Subcutaneous adipose tissue (tissue), 4 donors: ENCODE data around the gene LRRC45. TPM values are rescaled to one million over a fixed set of nuclear protein-coding genes. Genes with fewer than 3 reads are reported as not detected.

Experiments used
- total RNA-seq, 4 donors: library from RNA; depleted of rRNA; stranded (reverse); fragments of >200 nt; gene quantifications; one replicate each; pipeline ENCODE4 v1.1.0, GENCODE V29; 2016
- TF ChIP-seq, protein P1 (sequence below): fragments of 450-650 bp; IDR thresholded peaks from one replicate; pipeline ENCODE4 v1.5.1; 2016; ENCODE audit warnings: low read depth, mild to moderate bottlenecking, control low read depth, antibody characterized with exemption, moderate library complexity

Gene LRRC45
- total RNA-seq, 4 donors from 2014 or later: 1.8 to 11.7 (median 7.8) TPM

DNA sequence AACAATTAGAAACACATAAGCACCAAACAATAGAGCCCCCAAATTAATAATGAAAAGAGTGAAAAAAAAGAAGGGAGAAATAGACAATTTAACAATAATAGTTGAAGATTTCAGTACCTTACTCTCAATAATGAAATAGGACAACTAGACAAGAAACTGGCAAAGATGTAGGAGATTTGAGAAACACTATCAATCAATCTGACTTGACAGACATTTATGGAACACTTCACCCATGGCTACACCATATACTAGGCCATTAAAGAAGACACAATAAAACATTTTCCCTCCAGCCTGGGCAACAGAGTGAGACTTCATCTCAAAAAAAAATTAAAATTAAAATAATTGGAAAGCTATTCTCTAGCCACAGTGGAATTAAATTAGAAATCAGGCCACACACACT, 47.5 kb downstream of the LRRC45 start:
- TF ChIP-seq, protein P1, sequence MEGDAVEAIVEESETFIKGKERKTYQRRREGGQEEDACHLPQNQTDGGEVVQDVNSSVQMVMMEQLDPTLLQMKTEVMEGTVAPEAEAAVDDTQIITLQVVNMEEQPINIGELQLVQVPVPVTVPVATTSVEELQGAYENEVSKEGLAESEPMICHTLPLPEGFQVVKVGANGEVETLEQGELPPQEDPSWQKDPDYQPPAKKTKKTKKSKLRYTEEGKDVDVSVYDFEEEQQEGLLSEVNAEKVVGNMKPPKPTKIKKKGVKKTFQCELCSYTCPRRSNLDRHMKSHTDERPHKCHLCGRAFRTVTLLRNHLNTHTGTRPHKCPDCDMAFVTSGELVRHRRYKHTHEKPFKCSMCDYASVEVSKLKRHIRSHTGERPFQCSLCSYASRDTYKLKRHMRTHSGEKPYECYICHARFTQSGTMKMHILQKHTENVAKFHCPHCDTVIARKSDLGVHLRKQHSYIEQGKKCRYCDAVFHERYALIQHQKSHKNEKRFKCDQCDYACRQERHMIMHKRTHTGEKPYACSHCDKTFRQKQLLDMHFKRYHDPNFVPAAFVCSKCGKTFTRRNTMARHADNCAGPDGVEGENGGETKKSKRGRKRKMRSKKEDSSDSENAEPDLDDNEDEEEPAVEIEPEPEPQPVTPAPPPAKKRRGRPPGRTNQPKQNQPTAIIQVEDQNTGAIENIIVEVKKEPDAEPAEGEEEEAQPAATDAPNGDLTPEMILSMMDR: no peak

DNA sequence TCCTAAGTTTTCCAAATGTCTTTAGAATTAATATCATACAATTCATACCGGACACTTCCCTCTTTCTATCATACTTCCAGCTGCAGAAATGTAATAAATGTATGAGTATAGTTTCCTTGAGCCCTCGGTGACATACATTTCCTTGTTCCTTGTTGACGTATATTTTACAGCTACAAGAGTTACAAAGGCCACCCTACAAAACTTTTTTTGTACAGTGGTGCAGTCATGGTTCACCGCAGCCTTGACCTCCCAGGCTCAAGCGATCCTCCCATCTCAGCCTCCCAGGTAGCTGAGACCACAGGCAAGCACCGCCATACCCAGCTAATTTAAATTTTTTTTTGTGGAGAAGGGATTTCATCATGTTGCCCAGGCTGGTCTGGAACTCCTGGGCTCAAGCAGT, 49.7 kb downstream of the LRRC45 start:
- TF ChIP-seq, protein P1: no peak

DNA sequence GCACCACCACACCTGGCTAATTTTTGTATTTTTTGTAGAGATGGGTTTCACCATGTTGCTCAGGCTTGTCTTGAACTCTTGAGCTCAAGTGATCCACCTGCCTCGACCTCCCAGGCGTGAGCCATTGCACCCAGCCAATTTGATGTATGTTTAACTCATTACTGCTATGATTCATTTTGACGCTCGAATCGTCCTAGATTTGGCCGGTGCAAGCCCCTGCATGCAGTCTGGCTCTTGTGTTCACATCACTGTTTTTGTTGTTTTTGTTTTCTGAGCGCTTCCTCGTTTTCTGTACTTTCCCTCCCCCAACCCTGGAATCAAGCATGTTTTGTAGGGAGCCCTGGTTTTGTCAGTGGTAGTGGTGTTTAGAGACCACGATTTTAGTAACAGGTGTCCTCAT, 50.3 kb downstream of the LRRC45 start:
- TF ChIP-seq, protein P1: no peak

DNA sequence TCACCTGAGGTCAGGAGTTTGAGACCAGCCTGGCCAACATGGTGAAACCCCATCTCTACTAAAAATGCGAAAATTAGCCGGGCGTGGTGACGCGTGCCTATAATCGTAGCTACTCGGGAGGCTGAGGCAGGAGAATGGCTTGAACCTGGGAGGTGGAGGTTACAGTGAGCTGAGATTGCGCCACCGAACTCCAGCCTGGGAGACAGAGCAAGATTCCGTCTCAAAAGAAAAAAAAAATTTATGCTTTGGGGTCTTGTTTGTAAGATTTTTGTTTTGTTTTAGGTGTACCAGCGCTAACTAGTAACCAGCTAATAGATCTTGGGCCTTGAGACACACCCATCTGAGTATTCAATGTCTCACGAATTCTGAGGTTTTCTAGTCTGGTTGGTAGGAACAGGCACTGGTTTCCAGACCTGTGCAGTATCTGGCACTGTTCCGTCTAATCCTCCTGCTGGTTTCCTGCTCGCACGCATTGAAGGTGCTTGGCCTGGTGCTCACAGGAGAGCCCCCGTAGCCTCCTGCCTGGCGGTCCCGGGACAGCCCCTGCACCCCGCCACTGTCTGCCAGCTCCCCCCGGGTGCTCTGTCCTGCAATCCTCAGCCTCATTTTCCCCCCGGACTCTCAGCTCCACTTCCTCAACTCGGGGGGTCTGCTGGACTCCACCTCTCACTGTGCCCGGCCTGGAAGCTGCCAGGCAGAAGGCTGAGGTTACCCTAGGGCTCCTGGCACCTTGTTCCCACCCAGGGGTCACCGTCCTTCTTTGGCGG, 53.1 kb downstream of the LRRC45 start:
- TF ChIP-seq, protein P1: no peak

DNA sequence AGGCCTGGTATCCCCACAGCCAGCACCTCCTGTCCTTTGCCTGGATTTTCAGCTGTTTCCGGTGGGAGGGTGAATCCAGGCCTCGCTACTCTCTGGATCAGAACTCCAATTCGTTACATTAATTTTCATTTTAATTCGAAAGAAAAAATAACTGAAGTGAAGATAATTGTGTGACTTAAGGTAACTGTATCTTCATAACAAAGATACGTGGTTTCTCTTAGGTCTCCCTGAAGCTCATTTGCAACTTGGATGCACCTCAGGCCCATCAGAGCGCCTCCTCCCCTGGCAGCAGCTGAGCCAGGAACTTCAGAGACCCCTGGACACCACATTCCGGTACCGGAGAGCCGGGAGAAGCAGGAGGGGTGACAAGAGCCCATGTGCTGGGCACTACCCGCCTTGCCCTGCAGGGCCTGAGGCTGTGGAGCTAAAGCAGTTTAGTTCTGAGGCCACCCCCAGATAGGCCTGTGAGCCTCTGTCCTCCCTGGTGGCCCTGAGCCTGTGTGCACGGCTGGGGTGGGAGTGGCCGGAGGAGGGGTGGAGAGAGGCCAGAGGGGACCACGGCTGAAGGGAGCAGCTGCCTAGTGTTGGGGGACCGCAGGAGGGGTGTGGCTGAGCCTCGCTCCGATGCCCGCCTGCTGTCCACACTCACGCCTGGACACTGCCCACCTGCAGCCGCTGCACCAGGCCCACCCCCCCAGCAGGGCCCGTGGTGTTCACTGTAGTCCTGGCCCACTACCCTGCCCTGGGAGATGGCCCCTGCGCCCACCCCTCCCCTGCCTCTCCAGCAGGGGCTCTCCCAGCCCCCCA, 53.9 kb downstream of the LRRC45 start:
- TF ChIP-seq, protein P1: no peak

DNA sequence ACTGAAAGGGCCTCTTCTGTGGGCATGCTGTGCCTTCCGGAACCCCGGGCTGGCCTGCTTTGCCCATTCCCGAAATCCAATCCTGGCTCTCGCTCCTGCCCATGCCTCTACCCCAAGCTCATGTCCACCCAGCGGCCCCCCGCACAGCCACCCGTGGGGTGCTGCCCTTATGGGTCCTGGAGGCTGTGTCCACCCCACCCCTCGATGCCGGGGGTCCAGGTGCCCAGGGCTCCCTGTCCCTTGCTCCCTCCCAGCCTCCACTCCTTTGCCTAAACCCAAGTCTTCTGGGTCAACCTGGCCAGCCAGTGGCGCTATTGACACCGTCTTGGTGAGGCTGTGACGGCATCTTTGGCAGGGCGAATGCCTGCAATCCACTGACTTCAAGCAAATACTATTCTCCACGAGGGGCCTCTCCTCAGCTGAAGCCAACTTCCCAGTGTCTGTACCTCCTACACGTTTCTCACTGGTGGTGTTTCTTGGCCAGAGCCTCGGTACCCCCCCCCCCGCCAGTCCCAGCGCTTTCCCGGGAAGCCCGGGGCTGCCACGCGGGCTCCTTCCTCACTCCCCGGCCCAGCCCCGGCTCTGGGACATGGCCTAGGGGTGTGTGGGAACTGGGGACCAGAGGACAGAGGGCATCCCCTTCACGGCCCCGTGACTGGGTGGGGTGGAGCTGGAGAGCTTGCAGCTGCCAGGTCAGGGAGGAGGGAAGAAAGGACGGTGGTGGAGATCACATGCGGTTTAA, 54.7 kb downstream of the LRRC45 start:
- TF ChIP-seq, protein P1: no peak

DNA sequence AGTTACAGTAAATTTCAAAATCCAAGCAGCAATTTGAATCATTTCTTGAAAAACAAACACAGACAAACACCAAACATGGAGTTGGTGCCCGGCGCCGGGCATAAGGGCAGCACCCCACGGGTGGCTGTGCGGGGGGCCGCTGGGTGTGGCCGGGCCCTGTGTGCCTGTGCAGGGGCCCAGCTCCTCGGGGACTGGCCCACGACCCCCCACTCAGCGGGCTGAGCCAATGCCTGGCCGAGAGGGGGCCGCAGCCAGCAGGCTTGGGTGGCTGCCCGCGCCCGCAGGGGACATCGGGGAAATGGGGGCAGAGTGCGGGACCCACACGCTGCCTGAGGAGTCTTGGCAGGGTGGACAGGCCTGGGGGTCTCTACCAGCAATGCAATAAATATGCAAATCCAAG, 55.3 kb downstream of the LRRC45 start:
- TF ChIP-seq, protein P1: no peak
